ENCODE results near the gene AIFM3. TPM values are rescaled to one million over a fixed set of nuclear protein-coding genes. Genes with fewer than 3 reads are reported as not detected.

Gene AIFM3
- total and polyA plus RNA-seq, 2 of the 13 experiments (the other 11 are each of a cell fraction or from before 2014, with no cell fraction given): 9.0 to 15.3 TPM

DNA sequence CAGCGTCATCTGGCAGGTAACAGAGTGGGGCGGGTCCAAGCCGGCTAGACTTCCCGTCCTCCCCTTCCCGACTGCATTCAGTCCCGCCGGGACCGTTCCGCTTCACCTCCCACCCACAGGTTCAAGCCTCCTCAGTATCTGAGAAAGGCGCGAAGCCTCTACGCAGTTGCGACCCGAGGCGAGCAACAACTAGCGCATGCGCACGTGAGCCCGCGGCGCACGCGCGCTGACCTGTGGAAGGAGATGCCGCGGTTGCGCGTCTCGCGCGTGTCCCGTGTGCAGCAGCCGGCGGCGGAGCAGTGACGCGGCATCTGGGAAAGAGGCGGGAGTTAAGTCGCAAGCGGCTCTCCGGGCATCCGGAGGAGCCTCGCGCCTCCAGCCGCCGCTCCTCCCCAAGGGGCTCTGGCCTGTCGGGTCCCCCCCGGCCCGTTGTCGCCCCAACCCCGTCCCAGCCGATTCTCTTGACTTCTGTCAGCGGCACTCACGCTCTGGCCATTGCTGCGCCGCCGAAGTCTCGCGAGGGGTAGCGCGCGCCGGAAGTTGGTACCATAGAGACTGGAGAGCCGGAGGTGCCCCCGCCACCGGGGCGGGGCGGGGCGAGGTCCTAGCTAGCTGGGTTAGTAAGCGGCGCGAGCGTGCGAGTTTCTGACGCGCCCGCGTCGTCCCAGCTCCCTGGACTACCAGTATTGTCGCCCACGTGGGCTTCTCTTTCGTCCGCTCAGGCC, 34.7 kb downstream of the AIFM3 start, which contains the start of gene THAP7 (continued):
- TF ChIP-seq, protein P1, sequence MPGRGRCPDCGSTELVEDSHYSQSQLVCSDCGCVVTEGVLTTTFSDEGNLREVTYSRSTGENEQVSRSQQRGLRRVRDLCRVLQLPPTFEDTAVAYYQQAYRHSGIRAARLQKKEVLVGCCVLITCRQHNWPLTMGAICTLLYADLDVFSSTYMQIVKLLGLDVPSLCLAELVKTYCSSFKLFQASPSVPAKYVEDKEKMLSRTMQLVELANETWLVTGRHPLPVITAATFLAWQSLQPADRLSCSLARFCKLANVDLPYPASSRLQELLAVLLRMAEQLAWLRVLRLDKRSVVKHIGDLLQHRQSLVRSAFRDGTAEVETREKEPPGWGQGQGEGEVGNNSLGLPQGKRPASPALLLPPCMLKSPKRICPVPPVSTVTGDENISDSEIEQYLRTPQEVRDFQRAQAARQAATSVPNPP (CRISPR knock-in tag; IDR thresholded peaks at IDR 0.05): peak; percentile 53; the same call in 1 of the 2 replicates
- TF ChIP-seq, protein P2, sequence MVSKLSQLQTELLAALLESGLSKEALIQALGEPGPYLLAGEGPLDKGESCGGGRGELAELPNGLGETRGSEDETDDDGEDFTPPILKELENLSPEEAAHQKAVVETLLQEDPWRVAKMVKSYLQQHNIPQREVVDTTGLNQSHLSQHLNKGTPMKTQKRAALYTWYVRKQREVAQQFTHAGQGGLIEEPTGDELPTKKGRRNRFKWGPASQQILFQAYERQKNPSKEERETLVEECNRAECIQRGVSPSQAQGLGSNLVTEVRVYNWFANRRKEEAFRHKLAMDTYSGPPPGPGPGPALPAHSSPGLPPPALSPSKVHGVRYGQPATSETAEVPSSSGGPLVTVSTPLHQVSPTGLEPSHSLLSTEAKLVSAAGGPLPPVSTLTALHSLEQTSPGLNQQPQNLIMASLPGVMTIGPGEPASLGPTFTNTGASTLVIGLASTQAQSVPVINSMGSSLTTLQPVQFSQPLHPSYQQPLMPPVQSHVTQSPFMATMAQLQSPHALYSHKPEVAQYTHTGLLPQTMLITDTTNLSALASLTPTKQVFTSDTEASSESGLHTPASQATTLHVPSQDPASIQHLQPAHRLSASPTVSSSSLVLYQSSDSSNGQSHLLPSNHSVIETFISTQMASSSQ (IDR thresholded peaks at IDR 0.05; ENCODE audit: low read depth): no peak
- TF ChIP-seq, protein P2 (CRISPR knock-in tag; IDR thresholded peaks at IDR 0.05; ENCODE audit: borderline replicate concordance): no peak; the same call in 1 of the 2 replicates
- TF ChIP-seq, protein P3, sequence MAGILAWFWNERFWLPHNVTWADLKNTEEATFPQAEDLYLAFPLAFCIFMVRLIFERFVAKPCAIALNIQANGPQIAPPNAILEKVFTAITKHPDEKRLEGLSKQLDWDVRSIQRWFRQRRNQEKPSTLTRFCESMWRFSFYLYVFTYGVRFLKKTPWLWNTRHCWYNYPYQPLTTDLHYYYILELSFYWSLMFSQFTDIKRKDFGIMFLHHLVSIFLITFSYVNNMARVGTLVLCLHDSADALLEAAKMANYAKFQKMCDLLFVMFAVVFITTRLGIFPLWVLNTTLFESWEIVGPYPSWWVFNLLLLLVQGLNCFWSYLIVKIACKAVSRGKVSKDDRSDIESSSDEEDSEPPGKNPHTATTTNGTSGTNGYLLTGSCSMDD (CRISPR knock-in tag; IDR thresholded peaks at IDR 0.05): no peak
- TF ChIP-seq TCF7 (IDR thresholded peaks at IDR 0.05; ENCODE audit: low read depth) (no peak), MAZ (IDR thresholded peaks at IDR 0.05; ENCODE audit: borderline replicate concordance, low read depth, low read length) (peak; percentile 98), MAZ (CRISPR knock-in tag; IDR thresholded peaks at IDR 0.05; ENCODE audit: low read depth) (peak; percentile 68), ATF7-NPFF (CRISPR knock-in tag; IDR thresholded peaks at IDR 0.05; ENCODE audit: low read depth) (peak; percentile 57; the same call in 1 of the 2 replicates), SNAPC2 (CRISPR knock-in tag; IDR thresholded peaks at IDR 0.05) (no peak; the same call in 1 of the 2 replicates), LCORL (IDR thresholded peaks at IDR 0.05) (no peak), LCORL (CRISPR knock-in tag; IDR thresholded peaks at IDR 0.05) (peak; percentile 44; the same call in 1 of the 2 replicates), ZIK1 (CRISPR knock-in tag; IDR thresholded peaks at IDR 0.05; ENCODE audit: borderline replicate concordance, low read depth) (peak; percentile 47; the same call in 1 of the 2 replicates), AGO1 (IDR thresholded peaks at IDR 0.05; ENCODE audit: low read depth, low read length, poor library complexity, severe bottlenecking) (no peak)
- TF ChIP-seq, protein P4, sequence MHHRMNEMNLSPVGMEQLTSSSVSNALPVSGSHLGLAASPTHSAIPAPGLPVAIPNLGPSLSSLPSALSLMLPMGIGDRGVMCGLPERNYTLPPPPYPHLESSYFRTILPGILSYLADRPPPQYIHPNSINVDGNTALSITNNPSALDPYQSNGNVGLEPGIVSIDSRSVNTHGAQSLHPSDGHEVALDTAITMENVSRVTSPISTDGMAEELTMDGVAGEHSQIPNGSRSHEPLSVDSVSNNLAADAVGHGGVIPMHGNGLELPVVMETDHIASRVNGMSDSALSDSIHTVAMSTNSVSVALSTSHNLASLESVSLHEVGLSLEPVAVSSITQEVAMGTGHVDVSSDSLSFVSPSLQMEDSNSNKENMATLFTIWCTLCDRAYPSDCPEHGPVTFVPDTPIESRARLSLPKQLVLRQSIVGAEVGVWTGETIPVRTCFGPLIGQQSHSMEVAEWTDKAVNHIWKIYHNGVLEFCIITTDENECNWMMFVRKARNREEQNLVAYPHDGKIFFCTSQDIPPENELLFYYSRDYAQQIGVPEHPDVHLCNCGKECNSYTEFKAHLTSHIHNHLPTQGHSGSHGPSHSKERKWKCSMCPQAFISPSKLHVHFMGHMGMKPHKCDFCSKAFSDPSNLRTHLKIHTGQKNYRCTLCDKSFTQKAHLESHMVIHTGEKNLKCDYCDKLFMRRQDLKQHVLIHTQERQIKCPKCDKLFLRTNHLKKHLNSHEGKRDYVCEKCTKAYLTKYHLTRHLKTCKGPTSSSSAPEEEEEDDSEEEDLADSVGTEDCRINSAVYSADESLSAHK (CRISPR knock-in tag; IDR thresholded peaks at IDR 0.05; ENCODE audit: borderline replicate concordance): 0 out of 2 replicates have a peak, but pooled peaks have one; percentile 27
- TF ChIP-seq, protein P5, sequence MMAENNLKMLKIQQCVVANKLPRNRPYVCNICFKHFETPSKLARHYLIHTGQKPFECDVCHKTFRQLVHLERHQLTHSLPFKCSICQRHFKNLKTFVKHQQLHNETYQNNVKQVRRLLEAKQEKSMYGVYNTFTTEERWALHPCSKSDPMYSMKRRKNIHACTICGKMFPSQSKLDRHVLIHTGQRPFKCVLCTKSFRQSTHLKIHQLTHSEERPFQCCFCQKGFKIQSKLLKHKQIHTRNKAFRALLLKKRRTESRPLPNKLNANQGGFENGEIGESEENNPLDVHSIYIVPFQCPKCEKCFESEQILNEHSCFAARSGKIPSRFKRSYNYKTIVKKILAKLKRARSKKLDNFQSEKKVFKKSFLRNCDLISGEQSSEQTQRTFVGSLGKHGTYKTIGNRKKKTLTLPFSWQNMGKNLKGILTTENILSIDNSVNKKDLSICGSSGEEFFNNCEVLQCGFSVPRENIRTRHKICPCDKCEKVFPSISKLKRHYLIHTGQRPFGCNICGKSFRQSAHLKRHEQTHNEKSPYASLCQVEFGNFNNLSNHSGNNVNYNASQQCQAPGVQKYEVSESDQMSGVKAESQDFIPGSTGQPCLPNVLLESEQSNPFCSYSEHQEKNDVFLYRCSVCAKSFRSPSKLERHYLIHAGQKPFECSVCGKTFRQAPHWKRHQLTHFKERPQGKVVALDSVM (CRISPR knock-in tag; IDR thresholded peaks at IDR 0.05): 0 out of 2 replicates have a peak, but pooled peaks have one; percentile 60
